Caco-2 (cell line): ENCODE data around the gene TPST2. TPM values are rescaled to one million over a fixed set of nuclear protein-coding genes. Genes with fewer than 3 reads are reported as not detected.

ENCODE experiments used
- BruUV-seq: library from RNA; stranded (reverse); fragments of 400-500 nt; replicated peaks from 2 replicates; lab custom pipeline; 2021; lab: Mats Ljungman, UMichigan
- CTCF ChIA-PET: fragments of 300-600 bp; sonication (Branson Sonifier 250); formaldehyde crosslinking; loops from one replicate; lab custom pipeline; 2022; ENCODE audit warnings: antibody characterized with exemption; lab: Charles Lee
- POLR2A ChIA-PET: fragments of 300-600 bp; sonication (Branson Sonifier 250); formaldehyde crosslinking; loops from one replicate; lab custom pipeline; 2022; ENCODE audit warnings: antibody characterized with exemption; lab: Charles Lee
- DNase-seq, 2 experiments: peaks; one replicate each; pipeline versions ENCODE4 v3.0.0 to v3.0.0-alpha.2; 2020 to 2022
- H3K27me3 ChIP-seq: replicated peaks from 2 replicates; pipeline ENCODE4 v1.6.0; 2011; ENCODE audit warnings: low read length; ENCODE audit not compliant: control insufficient read depth, insufficient read depth
- H3K36me3 ChIP-seq: 2 replicates; pipeline ENCODE4 v1.5.1; 2011; ENCODE audit warnings: low read length; ENCODE audit not compliant: control insufficient read depth, insufficient read depth
- H3K4me1 ChIP-seq: fragments of 250-450 bp; sonication (Bioruptor Pico); 2 replicates; pipeline ENCODE4 v1.5.1; 2020; ENCODE audit warnings: mild to moderate bottlenecking
- H3K4me3 ChIP-seq: 2 replicates; pipeline ENCODE4 v1.5.1; 2011; ENCODE audit warnings: low read depth, mild to moderate bottlenecking, control low read depth, low read length
- H3K9me3 ChIP-seq: fragments of 250-450 bp; sonication (Bioruptor Pico); 2 replicates; pipeline ENCODE4 v1.5.1; 2020; ENCODE audit warnings: mild to moderate bottlenecking, moderate library complexity
- H3K27ac Mint-ChIP-seq: one replicate; pipeline ENCODE4 v1.8.0; 2022; ENCODE audit warnings: mixed read lengths; ENCODE audit not compliant: unreplicated experiment
- H3K27me3 Mint-ChIP-seq: one replicate; pipeline ENCODE4 v1.8.0; 2022; ENCODE audit warnings: mixed read lengths; ENCODE audit not compliant: insufficient read depth, unreplicated experiment
- H3K36me3 Mint-ChIP-seq: one replicate; pipeline ENCODE4 v1.8.0; 2022; ENCODE audit warnings: mild to moderate bottlenecking, mixed read lengths; ENCODE audit not compliant: insufficient read depth, unreplicated experiment
- H3K4me1 Mint-ChIP-seq: one replicate; pipeline ENCODE4 v1.8.0; 2022; ENCODE audit warnings: low read depth, mixed read lengths; ENCODE audit not compliant: unreplicated experiment
- H3K4me3 Mint-ChIP-seq: one replicate; pipeline ENCODE4 v1.8.0; 2022; ENCODE audit warnings: mild to moderate bottlenecking, moderate library complexity, mixed read lengths; ENCODE audit not compliant: unreplicated experiment
- H3K9me3 Mint-ChIP-seq: one replicate; pipeline ENCODE4 v1.8.0; 2022; ENCODE audit warnings: mixed read lengths; ENCODE audit not compliant: unreplicated experiment
- intact Hi-C: fragments of 100-400 bp; cut with micrococcal nuclease; formaldehyde crosslinking; loops from one replicate; pipeline ENCODE4 v1.10.0; 2022; ENCODE audit not compliant: unreplicated experiment
- total RNA-seq: library from RNA; stranded (reverse); gene quantifications from 2 replicates; pipeline ENCODE4 v1.2.3, GENCODE V29; 2022
- TF ChIP-seq, protein P1 (sequence below), 2 experiments: fragments of 200-600 bp in 1 of 2; IDR thresholded peaks; 1 replicate in 1 of 2; 2 replicates in 1 of 2; pipeline versions ENCODE4 v1.5.1 to v1.8.0; 2011 to 2022; ENCODE audit warnings: antibody characterized with exemption in 1 of 2, control low read depth in 1 of 2, inconsistent platforms in 1 of 2, low read depth in 1 of 2, low read length in 1 of 2, mild to moderate bottlenecking in 1 of 2, moderate library complexity in 1 of 2; ENCODE audit not compliant: insufficient read depth in 1 of 2, severe bottlenecking in 1 of 2, unreplicated experiment in 1 of 2

Gene TPST2
- total RNA-seq, 1 experiment from 2014 or later: 9.5 TPM

DNA sequence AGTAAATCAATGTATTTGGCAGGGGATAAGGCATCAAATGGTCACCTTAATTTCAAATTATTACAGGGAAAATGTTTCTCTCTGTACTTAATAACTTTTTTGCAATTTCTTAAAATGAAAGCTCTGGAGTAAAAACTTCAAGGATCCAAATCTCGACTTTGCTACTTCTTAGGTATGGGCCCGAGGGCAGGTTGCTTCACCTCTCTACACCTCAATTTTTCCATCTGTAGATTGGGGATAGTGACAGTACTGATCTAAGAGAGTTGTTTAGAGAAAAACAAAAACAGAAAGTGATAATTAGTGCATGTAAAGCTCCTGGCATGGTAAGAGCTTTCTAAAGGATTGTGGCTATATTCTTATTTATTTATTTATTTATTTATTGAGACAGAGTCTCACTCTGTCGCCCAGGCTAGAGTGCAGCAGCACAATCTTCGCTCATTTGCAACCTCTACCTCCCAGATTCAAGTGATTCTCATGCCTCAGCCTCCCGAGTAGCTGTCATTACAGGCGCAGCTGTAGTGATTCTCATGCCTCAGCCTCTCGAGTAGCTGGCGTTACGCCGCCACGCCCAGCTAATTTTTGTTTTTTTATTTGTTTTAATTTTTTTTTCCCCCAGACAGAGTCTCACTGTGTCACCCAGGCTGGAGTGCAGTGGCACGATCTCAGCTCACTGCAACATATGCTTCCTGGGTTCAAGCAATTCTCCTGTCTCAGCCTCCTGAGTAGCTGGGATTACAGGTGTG, 75.3 kb downstream of the TPST2 start:
- no peaks in the 10 kb centered on the region for H3K9me3 Mint-ChIP-seq
- no peaks in the 10 kb centered on the region for H3K36me3 ChIP-seq
- intact Hi-C loops: loop anchor here (5.0 kb wide), 1 partner anchor 53 kb away; no protein-coding TSS in a partner anchor
- TF ChIP-seq, protein P1, sequence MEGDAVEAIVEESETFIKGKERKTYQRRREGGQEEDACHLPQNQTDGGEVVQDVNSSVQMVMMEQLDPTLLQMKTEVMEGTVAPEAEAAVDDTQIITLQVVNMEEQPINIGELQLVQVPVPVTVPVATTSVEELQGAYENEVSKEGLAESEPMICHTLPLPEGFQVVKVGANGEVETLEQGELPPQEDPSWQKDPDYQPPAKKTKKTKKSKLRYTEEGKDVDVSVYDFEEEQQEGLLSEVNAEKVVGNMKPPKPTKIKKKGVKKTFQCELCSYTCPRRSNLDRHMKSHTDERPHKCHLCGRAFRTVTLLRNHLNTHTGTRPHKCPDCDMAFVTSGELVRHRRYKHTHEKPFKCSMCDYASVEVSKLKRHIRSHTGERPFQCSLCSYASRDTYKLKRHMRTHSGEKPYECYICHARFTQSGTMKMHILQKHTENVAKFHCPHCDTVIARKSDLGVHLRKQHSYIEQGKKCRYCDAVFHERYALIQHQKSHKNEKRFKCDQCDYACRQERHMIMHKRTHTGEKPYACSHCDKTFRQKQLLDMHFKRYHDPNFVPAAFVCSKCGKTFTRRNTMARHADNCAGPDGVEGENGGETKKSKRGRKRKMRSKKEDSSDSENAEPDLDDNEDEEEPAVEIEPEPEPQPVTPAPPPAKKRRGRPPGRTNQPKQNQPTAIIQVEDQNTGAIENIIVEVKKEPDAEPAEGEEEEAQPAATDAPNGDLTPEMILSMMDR (IDR thresholded peaks at IDR 0.05; ENCODE audit: insufficient read depth in 1 of 2, low read depth in 1 of 2, low read length in 1 of 2, severe bottlenecking in 1 of 2, unreplicated experiment in 1 of 2): no peak
- no peak overlapping the region for H3K27ac Mint-ChIP-seq
- no peak overlapping the region for H3K4me3 Mint-ChIP-seq
- H3K4me1 Mint-ChIP-seq: no peaks in the 10 kb centered on the region
- ChIA-PET CTCF (no interaction called here), POLR2A (no interaction called here)
- H3K4me1 ChIP-seq: no peaks in the 10 kb centered on the region; the same call in 1 of the 2 replicates
- no peaks in the 10 kb centered on the region for H3K9me3 ChIP-seq
- H3K36me3 Mint-ChIP-seq: peaks cover 13% of the 10 kb centered on the region
- BruUV-seq: no TSS peak
- DNase-seq: no peak
- H3K27me3 Mint-ChIP-seq: no peaks in the 10 kb centered on the region
- no peak overlapping the region for H3K4me3 ChIP-seq
- H3K27me3 ChIP-seq: no peaks in the 10 kb centered on the region

DNA sequence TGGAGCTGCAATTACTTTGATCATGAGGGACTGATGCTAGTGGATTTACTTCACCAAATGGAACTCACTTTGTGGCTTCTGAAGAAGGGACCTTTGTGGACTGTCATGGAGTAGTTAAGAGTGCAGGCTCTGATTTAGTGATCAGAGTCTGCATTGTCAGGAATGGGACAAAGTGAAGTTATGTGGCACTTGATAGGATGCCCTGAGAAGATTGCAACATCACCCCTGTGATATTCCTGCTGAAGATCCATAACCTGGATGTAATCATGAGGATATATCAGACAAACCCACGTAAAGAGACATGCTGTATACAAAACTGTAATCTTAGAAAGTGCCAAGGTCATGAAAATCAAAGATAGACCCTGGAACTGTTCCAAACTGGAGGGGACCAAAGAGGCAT, 76.1 kb downstream of the TPST2 start:
- no peak overlapping the region for H3K27ac Mint-ChIP-seq
- ChIA-PET POLR2A (no interaction called here), CTCF (no interaction called here)
- TF ChIP-seq, protein P1 (IDR thresholded peaks at IDR 0.05; ENCODE audit: insufficient read depth in 1 of 2, low read depth in 1 of 2, low read length in 1 of 2, severe bottlenecking in 1 of 2, unreplicated experiment in 1 of 2): no peak
- H3K4me1 Mint-ChIP-seq: no peaks in the 10 kb centered on the region
- Histone ChIP-seq H3K4me1 (no peaks in the 10 kb centered on the region; the same call in 1 of the 2 replicates), H3K4me3 (no peak overlapping the region), H3K36me3 (no peaks in the 10 kb centered on the region), H3K9me3 (no peaks in the 10 kb centered on the region), H3K27me3 (no peaks in the 10 kb centered on the region)
- no peaks in the 10 kb centered on the region for H3K9me3 Mint-ChIP-seq
- H3K36me3 Mint-ChIP-seq: peaks cover 20% of the 10 kb centered on the region
- H3K4me3 Mint-ChIP-seq: no peak overlapping the region
- DNase-seq: no peak
- intact Hi-C loops: no loop called here
- H3K27me3 Mint-ChIP-seq: no peaks in the 10 kb centered on the region
- BruUV-seq: no TSS peak

DNA sequence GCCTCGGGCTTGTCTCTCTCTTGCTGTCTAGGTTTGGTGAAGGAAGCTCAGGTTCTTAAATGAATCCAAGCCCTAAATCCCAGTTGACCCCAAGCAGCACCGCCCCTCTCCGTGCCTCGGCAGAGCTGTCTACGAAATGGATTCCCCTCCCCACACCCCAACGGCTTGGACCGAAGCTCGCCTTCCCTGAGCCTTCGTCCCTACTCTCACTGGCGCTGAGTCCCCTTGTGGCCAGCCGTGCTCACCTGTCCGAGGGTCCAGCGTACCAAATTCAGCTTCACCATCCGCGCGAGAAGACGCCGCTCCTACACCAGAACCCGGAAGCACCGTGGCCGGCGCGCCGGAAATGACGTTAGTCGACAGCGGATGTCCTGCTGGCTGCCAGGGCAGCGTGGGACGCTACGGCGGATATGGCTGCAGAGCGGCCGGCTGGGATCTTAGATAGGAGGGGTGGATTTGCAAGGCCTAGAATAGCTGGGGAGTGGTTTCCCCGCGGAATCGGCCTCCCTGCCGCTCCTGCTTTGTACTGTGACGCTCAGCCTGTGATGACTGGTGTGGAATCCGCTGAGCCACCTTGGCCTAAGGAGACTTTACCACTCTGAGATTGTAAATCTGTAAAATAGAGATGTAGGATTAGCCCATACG, 77.7 kb downstream of the TPST2 start, which contains the start of gene TFIP11:
Gene TFIP11, minus strand, starts transcription at position 325 of the 645 bp plus-strand sequence. CDS start 2,201 bp downstream, outside the sequence.
- no peaks in the 10 kb centered on the region for H3K4me1 Mint-ChIP-seq
- H3K36me3 Mint-ChIP-seq: peaks cover 23% of the 10 kb centered on the region
- Histone ChIP-seq H3K27me3 (no peaks in the 10 kb centered on the region), H3K36me3 (no peaks in the 10 kb centered on the region; the same call in 1 of the 2 replicates), H3K4me3 (peak within 1 kb of the TSS; percentile 81), H3K9me3 (no peaks in the 10 kb centered on the region), H3K4me1 (no peaks in the 10 kb centered on the region; the same call in 1 of the 2 replicates)
- CTCF ChIA-PET: interaction anchor here (1.0 kb wide), 1 partner anchor 22 kb away, joined by 3 read pairs; no protein-coding TSS in a partner anchor
- H3K27me3 Mint-ChIP-seq: no peaks in the 10 kb centered on the region
- H3K4me3 Mint-ChIP-seq: peak within 1 kb of the TSS; percentile 94
- POLR2A ChIA-PET: interaction anchor here (1.7 kb wide), 1 partner anchor 29 kb away, joined by 13 read pairs; the partner anchor contains the start of genes HPS4 and SRRD
- TF ChIP-seq, protein P1 (IDR thresholded peaks at IDR 0.05; ENCODE audit: insufficient read depth in 1 of 2, low read depth in 1 of 2, low read length in 1 of 2, severe bottlenecking in 1 of 2, unreplicated experiment in 1 of 2): peak in 1 of 2 experiments; percentile 43
- intact Hi-C loops: no loop called here
- DNase-seq: peak; percentile 93 to 94
- BruUV-seq: no TSS peak
- H3K9me3 Mint-ChIP-seq: no peaks in the 10 kb centered on the region
- H3K27ac Mint-ChIP-seq: peak within 1 kb of the TSS; percentile 93
